B cell (primary cell): ENCODE results near the gene MMP8. TPM values are rescaled to one million over a fixed set of nuclear protein-coding genes. Genes with fewer than 3 reads are reported as not detected.

ENCODE experiments used
- ATAC-seq: fragments of 200-7000 bp; cut with Tn5 transposase; one replicate; pipeline ENCODE4 v1.10.0; 2021; ENCODE audit warnings: low read depth, mild to moderate bottlenecking, moderate number of reproducible peaks, moderate library complexity
- CTCF ChIA-PET: fragments of 350-600 bp; sonication (Branson Sonifier 250); formaldehyde crosslinking; loops from one replicate; lab custom pipeline; 2021; ENCODE audit warnings: antibody characterized with exemption, inconsistent platforms; lab: Charles Lee
- POLR2A ChIA-PET: fragments of 350-600 bp; sonication (Branson Sonifier 250); formaldehyde crosslinking; loops from one replicate; lab custom pipeline; 2021; ENCODE audit warnings: antibody characterized with exemption; lab: Charles Lee
- DNase-seq: peaks from one replicate; pipeline ENCODE4 v3.0.0; 2013
- H2AFZ ChIP-seq: 2 replicates; pipeline ENCODE4 v1.6.1; 2012; ENCODE audit warnings: mild to moderate bottlenecking, low read depth, low read length; ENCODE audit not compliant: insufficient read depth, poor library complexity, severe bottlenecking
- H3K27ac ChIP-seq, 2 donors: 1 replicate in 1 of 2; 2 replicates in 1 of 2; pipeline ENCODE4 v1.5.1; 2012 to 2013; ENCODE audit warnings: low read length in 2 of 2, mild to moderate bottlenecking in 2 of 2, moderate library complexity in 1 of 2
- H3K27me3 ChIP-seq, 4 experiments: fragments of 200-600 bp in 1 of 4; sonication (generic) in 1 of 4; replicated peaks in 1 of 4; 1 replicate in 2 of 4; 2 replicates in 2 of 4; pipeline versions ENCODE4 v1.6.1 to v1.7.0; 2013 to 2016; ENCODE audit warnings: low read length in 3 of 4, mild to moderate bottlenecking in 2 of 4, mixed read lengths in 1 of 4, moderate library complexity in 1 of 4; ENCODE audit not compliant: insufficient read depth in 4 of 4, control insufficient read depth in 3 of 4; ENCODE audit errors: control extremely low read depth in 1 of 4
- H3K36me3 ChIP-seq, 2 experiments: replicated peaks in 1 of 2; 1 replicate in 1 of 2; 2 replicates in 1 of 2; pipeline versions ENCODE4 v1.6.1 to v1.7.1; 2013; ENCODE audit warnings: low read length in 1 of 2; ENCODE audit not compliant: insufficient read depth in 2 of 2, control insufficient read depth in 1 of 2; ENCODE audit errors: control extremely low read depth in 1 of 2, extremely low read depth in 1 of 2
- H3K4me1 ChIP-seq, 2 donors: fragments of 200-600 bp in 1 of 2; sonication (generic) in 1 of 2; 1 replicate in 1 of 2; 2 replicates in 1 of 2; pipeline versions ENCODE4 v1.5.1 to v1.6.1; 2013 to 2017; ENCODE audit warnings: low read length in 2 of 2; ENCODE audit not compliant: control insufficient read depth in 2 of 2, insufficient read depth in 2 of 2
- H3K4me2 ChIP-seq: replicated peaks from 2 replicates; pipeline ENCODE3; 2012; ENCODE audit warnings: mild to moderate bottlenecking, low read depth, low read length; ENCODE audit not compliant: poor library complexity, severe bottlenecking
- H3K4me3 ChIP-seq, 5 experiments: fragments of 200-600 bp in 1 of 5; sonication (generic) in 1 of 5; 1 replicate in 3 of 5; 2 replicates in 2 of 5; pipeline versions ENCODE4 v1.5.1 to v1.7.0; 2011 to 2016; ENCODE audit warnings: low read length in 4 of 5, mild to moderate bottlenecking in 4 of 5, low read depth in 2 of 5, control low read depth in 1 of 5, moderate library complexity in 1 of 5; ENCODE audit not compliant: insufficient read depth in 1 of 5; ENCODE audit errors: control extremely low read depth in 1 of 5, extremely low read depth in 1 of 5
- H3K79me2 ChIP-seq: fragments of 200-600 bp; sonication (generic); one replicate; pipeline ENCODE4 v1.6.0; 2016; ENCODE audit warnings: low read length; ENCODE audit not compliant: control insufficient read depth, insufficient read depth
- H3K9ac ChIP-seq: fragments of 200-600 bp; sonication (generic); 2 replicates; pipeline ENCODE4 v1.6.1; 2017; ENCODE audit warnings: mild to moderate bottlenecking, low read length, moderate library complexity
- H3K9me3 ChIP-seq, 3 donors: one replicate each; pipeline versions ENCODE4 v1.6.1 to v1.7.1; 2013; ENCODE audit warnings: low read length in 2 of 3; ENCODE audit not compliant: control insufficient read depth in 2 of 3, insufficient read depth in 1 of 3; ENCODE audit errors: control extremely low read depth in 1 of 3
- H4K20me1 ChIP-seq: 2 replicates; pipeline ENCODE4 v1.6.0; 2012; ENCODE audit warnings: mild to moderate bottlenecking, low read length; ENCODE audit not compliant: insufficient read depth, control insufficient read depth, poor library complexity, severe bottlenecking
- H3K27ac Mint-ChIP-seq: one replicate; pipeline ENCODE4 v1.8.0; 2021; ENCODE audit warnings: mixed read lengths
- H3K27me3 Mint-ChIP-seq: one replicate; pipeline ENCODE4 v1.8.0; 2021; ENCODE audit warnings: mixed read lengths
- H3K4me1 Mint-ChIP-seq: one replicate; pipeline ENCODE4 v1.8.0; 2021; ENCODE audit warnings: mixed read lengths
- H3K4me3 Mint-ChIP-seq: one replicate; pipeline ENCODE4 v1.8.0; 2021; ENCODE audit warnings: mixed read lengths
- H3K9me3 Mint-ChIP-seq: one replicate; pipeline ENCODE4 v1.8.0; 2022; ENCODE audit warnings: mixed read lengths; ENCODE audit not compliant: insufficient read depth
- CTCF ChIP-seq: fragments of 200-600 bp; IDR thresholded peaks from one replicate; pipeline ENCODE4 v1.8.0; 2022; ENCODE audit warnings: antibody characterized with exemption, mild to moderate bottlenecking
- EZH2 ChIP-seq: IDR thresholded peaks from 2 replicates; pipeline ENCODE4 v1.6.1; 2012; ENCODE audit warnings: borderline replicate concordance, low read depth, mild to moderate bottlenecking, moderate library complexity, low read length; ENCODE audit not compliant: insufficient read depth, poor library complexity, severe bottlenecking
- WGBS: methylation state at CpG from one replicate; pipeline ENCODE4 v1.1.5; 2013; ENCODE audit warnings: missing lambda C conversion rate; ENCODE audit not compliant: insufficient coverage; 5-methylcytosine and 5-hydroxymethylcytosine counted together
- intact Hi-C: fragments of 100-400 bp; cut with micrococcal nuclease; formaldehyde crosslinking; loops from one replicate; pipeline ENCODE4 v1.10.0; 2022
- polyA plus RNA-seq: library from polyadenylated mRNA; depleted of rRNA; stranded (reverse); fragments of >200 nt; gene quantifications from 2 replicates; pipeline ENCODE4 v1.2.3, GENCODE V29; 2012
- total RNA-seq, 2 donors: library from RNA; stranded (reverse); fragments of 120-200 nt in 1 of 2; gene quantifications; 1 replicate in 1 of 2; 2 replicates in 1 of 2; pipeline versions ENCODE4 v1.2.3 to v1.2.4, GENCODE V29; 2013 to 2022

Gene MMP8
- total and polyA plus RNA-seq, 2 donors (not counting 1 experiment from before 2014, with no cell fraction given) = not detected

GRCh38 chr11:102767800-102768199 lies 43.0 kb upstream of the MMP8 start:
- H3K27ac Mint-ChIP-seq = no peak overlapping the region

GRCh38 chr11:102763440-102763839 lies 38.7 kb upstream of the MMP8 start:
- TF ChIP-seq EZH2 (no peak), CTCF (no peak)
- Histone ChIP-seq H3K27ac (no peak overlapping the region), H2AFZ (no peak overlapping the region), H3K27me3 (peaks cover 0 to 4% (median 0%) of the 10 kb centered on the region in 4 experiments), H4K20me1 (no peaks in the 10 kb centered on the region), H3K9ac (no peak overlapping the region), H3K36me3 (no peaks in the 10 kb centered on the region), H3K4me3 (no peak overlapping the region), H3K9me3 (no peaks in the 10 kb centered on the region), H3K4me1 (no peaks in the 10 kb centered on the region), H3K79me2 (no peaks in the 10 kb centered on the region), H3K4me2 (no peak overlapping the region)
- whole genome bisulfite sequencing = no CpG with 5 or more reads among the region's 2 CpGs
- Mint-ChIP-seq H3K4me1 (no peaks in the 10 kb centered on the region), H3K4me3 (no peak overlapping the region), H3K9me3 (no peaks in the 10 kb centered on the region), H3K27ac (no peak overlapping the region), H3K27me3 (peaks cover 10% of the 10 kb centered on the region)
- CTCF ChIA-PET = no interaction called here
- ATAC-seq = no peak
- POLR2A ChIA-PET = no interaction called here
- DNase-seq = no peak
- intact Hi-C loops = no loop called here

More at GRCh38 chr11:102767800-102768199, 43.0 kb upstream of the MMP8 start:
- CTCF ChIA-PET = no interaction called here
- no peak for TF ChIP-seq CTCF
- TF ChIP-seq EZH2 = no peak
- WGBS = 66% methylated on average over 10 of the region's 18 CpGs
- H3K4me3 ChIP-seq = no peak overlapping the region
- no peaks in the 10 kb centered on the region for H3K9me3 ChIP-seq
- intact Hi-C loops = no loop called here
- Mint-ChIP-seq H3K4me3 (no peak overlapping the region), H3K27me3 (peaks cover 19% of the 10 kb centered on the region), H3K9me3 (no peaks in the 10 kb centered on the region), H3K4me1 (no peaks in the 10 kb centered on the region)
- POLR2A ChIA-PET = no interaction called here
- H3K36me3 ChIP-seq = no peaks in the 10 kb centered on the region
- H3K4me2 ChIP-seq = no peak overlapping the region
- no peaks in the 10 kb centered on the region for H4K20me1 ChIP-seq
- ATAC-seq (no peak), DNase-seq (no peak)
- no peaks in the 10 kb centered on the region for H3K79me2 ChIP-seq
- peaks cover 0 to 4% (median 1%) of the 10 kb centered on the region in 4 experiments for H3K27me3 ChIP-seq
- H3K27ac ChIP-seq = no peak overlapping the region
- H3K9ac ChIP-seq = no peak overlapping the region
- H2AFZ ChIP-seq = no peak overlapping the region
- no peaks in the 10 kb centered on the region for H3K4me1 ChIP-seq
